GM19328 (cell line): ENCODE data around the gene SIPA1.

ENCODE experiments used
- ATAC-seq: cut with Tn5 transposase; IDR thresholded peaks from one replicate; pipeline ENCODE4 v1.9.1; 2021; ENCODE audit warnings: mild to moderate bottlenecking, moderate library complexity; ENCODE audit not compliant: unreplicated experiment

Gene SIPA1, protein sequence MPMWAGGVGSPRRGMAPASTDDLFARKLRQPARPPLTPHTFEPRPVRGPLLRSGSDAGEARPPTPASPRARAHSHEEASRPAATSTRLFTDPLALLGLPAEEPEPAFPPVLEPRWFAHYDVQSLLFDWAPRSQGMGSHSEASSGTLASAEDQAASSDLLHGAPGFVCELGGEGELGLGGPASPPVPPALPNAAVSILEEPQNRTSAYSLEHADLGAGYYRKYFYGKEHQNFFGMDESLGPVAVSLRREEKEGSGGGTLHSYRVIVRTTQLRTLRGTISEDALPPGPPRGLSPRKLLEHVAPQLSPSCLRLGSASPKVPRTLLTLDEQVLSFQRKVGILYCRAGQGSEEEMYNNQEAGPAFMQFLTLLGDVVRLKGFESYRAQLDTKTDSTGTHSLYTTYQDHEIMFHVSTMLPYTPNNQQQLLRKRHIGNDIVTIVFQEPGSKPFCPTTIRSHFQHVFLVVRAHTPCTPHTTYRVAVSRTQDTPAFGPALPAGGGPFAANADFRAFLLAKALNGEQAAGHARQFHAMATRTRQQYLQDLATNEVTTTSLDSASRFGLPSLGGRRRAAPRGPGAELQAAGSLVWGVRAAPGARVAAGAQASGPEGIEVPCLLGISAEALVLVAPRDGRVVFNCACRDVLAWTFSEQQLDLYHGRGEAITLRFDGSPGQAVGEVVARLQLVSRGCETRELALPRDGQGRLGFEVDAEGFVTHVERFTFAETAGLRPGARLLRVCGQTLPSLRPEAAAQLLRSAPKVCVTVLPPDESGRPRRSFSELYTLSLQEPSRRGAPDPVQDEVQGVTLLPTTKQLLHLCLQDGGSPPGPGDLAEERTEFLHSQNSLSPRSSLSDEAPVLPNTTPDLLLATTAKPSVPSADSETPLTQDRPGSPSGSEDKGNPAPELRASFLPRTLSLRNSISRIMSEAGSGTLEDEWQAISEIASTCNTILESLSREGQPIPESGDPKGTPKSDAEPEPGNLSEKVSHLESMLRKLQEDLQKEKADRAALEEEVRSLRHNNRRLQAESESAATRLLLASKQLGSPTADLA

DNA sequence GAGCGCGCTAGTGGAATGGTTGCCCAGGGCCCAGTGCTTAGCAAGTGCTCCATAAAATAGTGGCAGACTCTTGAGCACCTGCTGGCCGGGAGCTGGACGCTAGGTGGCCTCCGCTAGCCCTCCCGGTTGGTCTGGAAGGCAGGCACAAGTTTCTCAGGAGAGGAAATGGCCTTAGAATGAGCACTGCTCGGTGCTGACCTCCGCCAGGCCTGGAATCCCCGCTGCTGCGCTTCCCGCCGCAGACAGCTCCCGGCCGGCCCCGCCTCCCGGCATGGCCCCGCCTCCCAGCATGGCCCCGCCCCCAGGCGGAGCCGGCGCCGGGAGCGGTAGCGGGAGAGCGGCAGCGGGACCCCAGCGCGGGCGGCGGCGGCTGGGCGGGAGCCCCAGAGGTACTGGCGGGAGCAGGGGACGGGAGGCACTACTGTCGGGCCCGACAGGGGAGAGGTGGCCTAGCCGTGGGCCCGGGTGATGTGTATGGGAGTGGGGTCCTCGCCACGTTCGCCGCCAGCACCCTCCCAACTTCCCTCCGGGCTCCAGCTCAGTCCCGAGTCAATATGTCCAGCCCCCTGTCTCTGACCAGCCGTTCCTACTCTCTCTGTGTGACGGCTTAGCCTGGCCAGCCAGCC, at the start of gene SIPA1:
Gene SIPA1 (plus strand): TSS at position 308 of the 626 bp plus-strand sequence. CDS start 2,821 bp downstream, outside the sequence.
- peak; percentile 44 for ATAC-seq

DNA sequence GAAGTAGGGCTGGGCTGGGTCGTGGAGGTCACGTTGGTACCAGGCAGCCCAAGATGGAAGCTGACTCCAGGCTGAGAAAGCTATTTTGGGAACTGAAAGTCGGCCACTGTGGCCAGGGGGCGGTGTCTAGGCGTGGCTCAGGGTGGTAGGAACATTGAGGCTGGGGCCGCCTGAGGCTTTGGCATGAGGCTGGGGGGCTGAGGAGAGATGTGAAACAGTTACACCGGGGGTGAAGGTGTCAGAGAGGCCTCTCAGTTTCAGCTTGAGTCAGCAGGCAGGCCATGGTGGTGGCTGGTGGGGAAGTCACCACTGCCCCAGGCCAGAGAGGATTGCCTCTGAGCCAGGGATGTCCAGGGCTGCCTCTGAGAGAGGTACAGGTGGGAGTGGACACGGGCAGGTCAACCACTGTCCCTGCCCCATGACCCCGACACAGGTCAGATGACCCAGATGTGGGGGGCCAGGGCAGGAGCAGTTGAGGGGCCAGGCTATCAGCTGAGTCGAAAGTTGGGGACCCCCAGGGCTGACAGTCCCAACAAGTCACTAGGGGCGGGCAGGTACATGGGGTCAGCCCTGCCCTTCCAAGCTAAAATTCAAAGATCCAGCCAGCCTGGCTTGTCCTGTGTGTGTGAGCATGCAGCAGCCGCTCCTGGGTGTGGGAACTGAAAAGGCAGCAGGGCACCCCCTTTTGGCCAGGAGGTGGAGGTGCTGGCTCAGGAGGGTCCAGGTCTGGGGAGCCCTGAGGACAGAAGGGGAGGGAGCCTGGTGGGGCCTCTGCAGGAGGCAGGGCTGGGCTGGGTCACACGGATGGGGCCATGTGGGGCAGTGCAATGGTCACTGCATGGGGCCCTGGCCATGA, 49.5 kb upstream of the SIPA1 start:
- ATAC-seq = peak; percentile 65

DNA sequence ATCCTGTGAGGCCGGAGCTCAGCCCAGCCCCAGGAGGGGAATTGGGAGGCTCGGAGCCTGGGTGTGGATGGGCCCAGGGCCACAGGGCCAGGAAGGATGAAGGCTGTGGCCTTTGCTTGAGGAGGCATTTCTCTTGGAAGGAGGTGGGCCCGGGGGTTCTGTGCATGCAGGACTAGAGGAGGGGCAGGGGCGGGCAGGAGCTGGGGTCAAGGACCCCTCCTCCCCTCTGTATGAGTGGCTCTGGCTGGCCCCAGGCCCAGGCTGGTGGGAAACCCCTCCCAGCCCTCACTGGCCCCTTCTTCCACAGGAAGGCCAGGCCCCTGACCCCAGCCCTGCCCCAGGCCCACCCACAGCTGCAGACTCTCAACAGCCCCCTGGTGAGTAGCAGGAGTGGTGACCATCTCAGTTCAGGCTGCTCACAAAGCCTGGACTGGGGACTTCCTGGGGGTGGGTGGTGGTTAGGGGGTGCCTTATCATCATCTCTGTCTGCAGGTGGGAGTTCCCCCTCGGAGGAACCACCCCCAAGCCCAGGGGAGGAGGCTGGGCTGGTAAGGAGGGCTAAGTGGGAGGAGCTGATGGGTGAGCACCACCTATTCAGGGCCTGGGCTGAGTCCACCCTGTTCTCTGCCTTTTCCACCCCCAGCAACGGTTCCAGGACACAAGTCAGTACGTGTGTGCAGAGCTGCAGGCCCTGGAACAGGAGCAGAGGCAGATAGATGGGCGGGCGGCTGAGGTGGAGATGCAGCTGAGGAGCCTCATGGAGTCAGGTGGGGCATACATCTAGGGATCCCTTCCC, 48.3 kb upstream of the SIPA1 start:
- no peak for ATAC-seq

DNA sequence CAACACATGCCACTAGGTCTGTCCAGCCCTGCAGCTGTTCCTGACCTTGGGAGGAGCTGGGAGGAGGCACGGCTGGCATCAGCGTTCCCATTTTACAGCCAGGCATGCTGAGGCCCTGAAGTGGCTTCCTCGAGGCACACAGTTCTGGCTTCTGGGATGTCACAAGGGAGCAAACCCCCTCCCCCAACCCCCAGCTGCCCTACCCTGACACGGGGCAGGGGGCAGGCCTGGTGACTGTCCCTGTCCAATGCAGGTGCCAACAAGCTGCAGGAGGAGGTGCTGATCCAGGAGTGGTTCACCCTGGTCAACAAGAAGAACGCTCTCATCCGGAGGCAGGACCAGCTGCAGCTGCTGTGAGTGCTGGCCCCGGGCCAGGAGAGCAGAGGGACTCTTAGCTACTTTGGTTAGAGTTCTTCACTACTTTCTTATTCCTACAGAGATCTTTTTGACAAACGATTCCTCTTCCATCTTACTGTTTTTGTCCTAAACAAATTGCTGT, 47.6 kb upstream of the SIPA1 start:
- no peak for ATAC-seq

DNA sequence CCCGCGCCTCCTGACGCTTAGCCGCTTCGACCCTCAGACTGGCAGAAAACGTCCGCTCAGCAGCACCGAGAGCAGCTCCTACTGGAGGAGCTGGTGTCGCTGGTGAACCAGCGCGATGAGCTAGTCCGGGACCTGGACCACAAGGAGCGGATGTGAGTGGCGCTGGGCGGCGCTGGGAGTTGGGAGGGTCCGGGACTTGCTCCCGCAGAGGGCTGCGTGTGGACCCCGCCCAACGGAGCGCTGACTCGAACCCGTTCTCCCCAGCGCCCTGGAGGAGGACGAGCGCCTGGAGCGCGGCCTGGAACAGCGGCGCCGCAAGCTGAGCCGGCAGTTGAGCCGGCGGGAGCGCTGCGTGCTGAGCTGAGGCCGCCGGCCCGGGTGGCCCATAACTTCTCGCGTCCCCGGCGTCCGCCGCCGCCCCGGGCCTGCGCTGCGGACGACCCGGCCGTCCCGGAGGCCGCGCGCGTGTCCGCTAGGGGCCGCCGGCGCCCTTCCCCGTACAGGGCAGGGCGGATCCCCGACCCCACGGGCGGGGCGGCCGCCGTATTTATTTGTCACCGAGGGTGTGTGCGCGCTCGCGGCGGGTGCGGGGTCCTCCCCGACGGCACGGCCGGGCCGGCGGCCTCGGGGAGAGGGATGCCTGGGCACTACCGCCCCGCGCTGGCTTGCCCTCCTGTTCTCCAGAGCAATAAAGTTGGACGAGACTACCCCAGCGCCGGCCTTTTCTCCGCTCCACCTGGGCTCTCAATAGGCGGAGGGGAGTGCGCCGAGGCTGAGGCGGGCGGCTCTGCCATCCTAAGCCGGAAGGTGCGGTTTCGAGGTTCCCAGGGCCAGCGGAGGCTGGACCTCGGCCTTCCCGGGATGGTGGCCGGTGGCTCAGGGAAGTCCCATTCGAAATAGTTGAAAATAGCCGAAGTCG, 45.7 kb upstream of the SIPA1 start:
- no peak for ATAC-seq

DNA sequence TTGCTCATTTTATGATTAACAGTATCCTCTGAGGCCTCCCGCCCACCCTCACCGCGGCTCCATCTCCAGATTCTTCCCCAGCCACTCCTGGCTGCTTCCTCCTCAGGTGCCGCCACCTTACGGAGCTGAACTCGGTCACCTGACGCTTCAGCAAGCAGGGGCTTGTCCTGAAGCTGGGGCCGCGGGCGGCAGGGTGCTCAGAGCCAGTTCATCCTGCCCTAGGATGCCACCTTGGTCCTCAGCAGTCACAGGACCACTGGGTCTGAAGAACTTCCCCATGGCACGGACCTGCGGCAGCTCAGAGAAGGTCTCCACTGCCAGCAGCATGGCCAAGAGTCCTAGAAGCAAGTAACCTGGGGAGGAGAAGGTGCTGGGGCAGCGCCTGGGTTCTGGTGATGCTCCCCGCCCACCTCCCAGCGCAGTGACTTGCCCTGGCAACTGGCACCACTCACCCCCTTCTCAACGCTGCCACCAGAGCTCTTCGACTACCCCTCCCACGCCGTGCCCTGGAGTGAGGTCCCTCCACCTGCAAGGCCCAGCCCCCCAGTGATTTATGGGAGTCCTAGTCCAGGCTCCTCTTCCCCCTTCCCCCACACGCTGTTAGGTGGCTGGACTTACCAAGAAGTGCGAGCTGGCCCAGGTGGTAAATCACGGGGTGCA, 44.9 kb upstream of the SIPA1 start:
- no peak for ATAC-seq

DNA sequence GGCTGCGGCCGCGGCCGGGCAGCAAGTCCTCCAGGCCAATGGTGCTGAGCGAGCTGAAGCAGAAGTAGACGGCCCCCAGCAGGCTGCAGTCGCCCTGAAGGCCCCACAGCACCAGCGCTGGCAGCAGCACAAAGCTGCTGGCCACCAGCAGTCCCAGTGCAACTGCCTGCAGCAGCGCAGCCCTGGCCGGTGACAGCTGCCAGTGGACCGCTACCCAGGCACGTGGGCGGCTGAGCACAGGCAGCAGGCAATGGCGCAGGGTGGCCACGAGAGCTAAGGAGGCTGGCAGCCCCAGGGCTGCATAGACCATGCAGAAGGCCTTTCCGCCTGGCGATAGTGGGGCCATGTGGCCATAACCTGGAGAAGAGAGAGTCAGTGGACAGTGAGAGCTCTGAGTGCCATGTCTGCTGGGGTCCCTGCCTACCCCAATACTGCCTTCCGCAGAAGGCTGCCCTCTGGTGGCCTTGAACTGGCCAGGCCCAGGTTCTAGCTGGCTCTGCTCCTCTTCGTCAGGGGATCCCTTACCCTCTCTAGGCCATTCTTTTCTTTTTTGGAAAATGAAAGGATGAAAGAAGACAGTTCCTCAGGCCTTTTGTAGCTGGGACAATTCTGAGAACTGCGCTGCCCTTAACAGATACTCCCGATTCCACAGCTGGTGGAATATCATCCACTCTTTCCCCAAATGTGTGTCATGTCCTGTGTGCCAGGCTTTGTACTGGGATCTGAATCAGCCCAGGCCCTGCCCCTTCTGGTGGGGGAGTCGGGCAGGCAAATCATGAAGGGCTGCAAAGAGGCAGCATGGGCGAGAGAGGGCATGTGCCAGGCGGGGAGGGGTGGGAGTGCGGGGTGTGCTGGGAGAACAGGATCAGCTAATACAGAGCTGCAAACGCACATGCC, 44.1 kb upstream of the SIPA1 start:
- no peak for ATAC-seq

DNA sequence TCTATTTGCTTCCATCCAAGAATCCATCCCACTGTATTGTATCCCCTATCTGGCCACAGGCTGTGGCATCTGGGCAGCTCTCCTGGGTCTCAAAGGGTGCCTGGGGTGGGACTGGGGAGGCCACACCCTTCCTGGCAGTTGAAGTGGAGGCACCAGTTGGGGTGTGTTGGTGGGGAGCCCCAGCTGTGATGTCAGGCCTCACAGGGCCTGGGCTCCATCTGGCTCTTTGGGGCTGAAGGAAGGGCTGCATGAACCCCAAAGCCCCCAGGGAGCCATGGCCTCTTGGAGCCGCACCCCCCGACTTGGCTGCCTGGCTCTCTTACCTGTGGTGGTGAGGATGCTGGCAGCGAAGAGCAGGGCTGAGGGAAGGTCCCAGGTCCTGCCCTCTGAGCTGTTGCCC, 42.8 kb upstream of the SIPA1 start:
- ATAC-seq = no peak

DNA sequence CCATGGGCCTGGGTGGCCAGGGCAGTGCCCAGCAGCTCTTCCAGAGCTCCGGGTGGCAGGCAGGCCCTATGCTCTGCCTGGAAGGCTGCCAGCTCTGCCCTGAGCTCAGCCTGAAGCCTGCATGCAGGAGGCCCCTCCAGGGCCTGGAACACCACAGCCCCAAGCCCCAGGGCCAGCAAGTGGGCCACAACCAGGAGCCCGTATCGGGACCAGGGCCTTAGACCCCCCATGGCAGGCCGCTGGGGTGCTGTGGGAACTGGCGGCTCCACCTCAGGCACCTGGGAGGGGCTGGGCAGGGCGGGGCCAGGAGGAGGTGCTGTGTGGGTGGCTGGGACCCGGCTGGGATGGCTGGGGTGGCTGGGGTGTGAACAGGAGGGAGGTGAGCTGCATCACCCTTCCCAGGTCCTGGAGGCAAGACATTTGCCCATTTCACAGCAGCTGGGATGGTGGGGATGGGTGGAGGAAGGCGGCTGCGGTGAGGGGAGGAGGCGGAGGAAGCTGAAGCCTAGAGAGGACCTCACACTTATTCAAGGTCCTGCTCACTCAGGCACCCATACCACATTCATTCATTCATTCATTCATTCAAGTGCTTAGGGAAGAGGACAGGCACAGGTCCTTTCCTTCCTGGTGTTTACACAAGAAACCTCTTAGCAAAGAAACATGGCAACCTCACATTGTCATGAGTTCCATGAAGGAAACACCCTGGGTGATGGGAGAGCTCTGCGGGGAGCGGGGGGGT, 42.2 kb upstream of the SIPA1 start, which contains the start of gene KCNK7:
Gene KCNK7 (minus strand): TSS at position 258 of the 739 bp plus-strand sequence. CDS start 28 bp downstream, at position 230.
- ATAC-seq = no peak

DNA sequence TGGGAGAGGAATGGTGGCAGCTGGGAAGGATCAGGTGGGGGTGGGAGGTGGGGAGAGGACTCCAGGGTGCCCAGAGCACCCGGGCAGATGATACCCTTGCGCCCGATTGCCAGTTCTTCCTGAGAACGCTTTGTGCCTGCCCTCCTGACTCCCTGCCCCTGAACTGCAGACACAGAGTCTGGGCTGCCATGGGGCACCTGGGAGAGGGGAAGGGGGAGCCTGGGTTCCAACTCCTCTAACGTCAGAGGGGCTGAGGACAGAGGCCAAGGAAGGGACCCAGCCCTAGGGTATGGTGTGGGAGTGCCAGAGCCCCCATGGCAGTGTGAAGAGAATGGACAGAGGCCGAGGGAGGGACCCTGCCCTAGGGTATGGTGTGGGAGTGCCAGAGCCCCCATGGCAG, 41.4 kb upstream of the SIPA1 start:
- ATAC-seq = no peak

DNA sequence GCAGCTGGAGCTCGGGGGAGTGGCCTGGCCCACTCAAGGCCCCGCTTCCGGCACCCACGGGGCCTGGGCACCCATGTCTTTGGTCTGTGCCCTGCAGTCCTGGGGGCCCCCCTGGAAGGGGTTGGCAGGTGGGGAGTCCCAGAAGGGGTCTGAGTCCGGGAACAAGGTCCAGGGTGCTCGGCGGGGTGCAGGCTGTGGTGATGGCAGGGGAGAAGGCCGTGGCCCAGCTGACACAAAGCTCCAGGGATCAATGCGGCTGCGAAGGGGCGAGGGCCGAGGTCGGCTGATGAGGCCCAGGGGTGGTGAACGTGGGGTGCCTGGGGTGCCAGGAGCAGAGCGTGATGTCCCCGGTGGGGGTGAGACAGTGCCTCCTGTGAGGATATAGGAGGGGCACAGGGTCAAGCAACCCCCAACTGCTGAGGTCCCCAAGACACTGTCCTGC, 39.6 kb upstream of the SIPA1 start:
- no peak for ATAC-seq

DNA sequence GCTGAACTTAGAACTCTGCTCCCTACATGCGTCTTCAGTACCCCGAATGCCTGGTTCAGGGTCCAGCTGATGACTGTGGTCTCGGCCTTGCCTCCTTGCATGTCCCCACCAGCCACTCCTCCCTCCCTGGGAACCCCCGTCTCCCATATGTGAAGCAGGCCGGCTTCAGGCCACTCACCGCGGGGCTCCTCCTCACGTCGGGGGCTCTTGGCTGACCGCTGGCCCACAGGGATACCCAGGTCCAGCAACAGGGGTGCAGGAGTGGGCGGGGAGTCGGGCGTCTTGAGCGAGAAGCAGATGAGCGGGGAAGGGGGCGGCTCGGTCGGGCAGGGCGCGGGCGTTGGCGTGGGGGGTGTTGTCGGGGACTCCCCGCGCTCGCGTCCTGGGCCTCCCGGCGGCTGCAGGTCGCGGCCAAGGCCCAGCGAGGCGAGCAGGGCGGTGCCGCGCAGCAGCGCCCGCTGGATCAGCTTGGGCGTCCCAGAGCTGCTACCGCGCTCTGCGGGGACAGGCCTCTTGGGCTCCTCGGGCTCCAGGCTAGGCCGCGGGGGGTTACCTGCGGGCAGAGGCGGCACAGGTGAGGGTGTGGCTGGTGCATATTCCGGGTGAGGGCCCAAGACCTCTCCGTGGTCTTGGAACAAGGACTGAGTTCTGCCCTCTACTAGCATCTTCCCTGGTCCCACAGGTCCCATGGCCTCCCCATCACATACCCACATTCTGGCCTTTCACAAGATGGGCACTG, 38.5 kb upstream of the SIPA1 start:
- ATAC-seq = no peak

DNA sequence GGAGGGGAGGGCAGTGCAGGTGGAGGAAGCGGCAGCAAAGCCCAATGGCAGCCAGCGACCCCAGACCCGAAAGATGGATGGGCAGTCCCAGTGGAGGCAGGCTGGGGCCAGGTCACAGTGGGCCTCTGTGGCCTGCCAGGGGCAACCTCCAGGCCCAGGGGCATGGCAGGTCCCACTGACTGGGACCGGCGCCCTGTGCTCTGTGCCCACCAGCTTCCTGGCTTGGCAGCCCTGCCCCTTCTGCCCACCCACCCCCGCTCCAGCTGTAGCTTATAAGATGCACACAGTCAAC, 38.0 kb upstream of the SIPA1 start:
- ATAC-seq = no peak

DNA sequence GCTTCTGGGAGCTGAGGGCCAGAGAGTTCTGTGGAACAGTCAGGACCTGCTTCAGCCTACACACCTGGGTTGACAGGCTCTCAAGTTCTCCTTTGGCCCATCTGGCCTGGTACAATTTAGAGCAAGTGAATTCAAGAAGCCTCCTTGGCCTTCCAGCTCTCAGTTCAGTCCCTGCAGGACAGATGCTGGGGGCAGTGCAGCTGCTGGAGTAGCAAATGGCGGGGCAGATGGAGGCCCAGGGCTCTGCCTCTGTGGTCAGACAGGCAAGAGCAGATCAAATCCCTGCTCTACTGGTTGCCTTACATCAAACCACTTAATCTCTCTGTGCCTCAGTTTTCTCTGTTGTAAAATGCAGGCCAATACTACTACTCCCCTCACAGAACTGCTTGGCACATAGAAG, 33.6 kb upstream of the SIPA1 start:
- ATAC-seq = no peak

DNA sequence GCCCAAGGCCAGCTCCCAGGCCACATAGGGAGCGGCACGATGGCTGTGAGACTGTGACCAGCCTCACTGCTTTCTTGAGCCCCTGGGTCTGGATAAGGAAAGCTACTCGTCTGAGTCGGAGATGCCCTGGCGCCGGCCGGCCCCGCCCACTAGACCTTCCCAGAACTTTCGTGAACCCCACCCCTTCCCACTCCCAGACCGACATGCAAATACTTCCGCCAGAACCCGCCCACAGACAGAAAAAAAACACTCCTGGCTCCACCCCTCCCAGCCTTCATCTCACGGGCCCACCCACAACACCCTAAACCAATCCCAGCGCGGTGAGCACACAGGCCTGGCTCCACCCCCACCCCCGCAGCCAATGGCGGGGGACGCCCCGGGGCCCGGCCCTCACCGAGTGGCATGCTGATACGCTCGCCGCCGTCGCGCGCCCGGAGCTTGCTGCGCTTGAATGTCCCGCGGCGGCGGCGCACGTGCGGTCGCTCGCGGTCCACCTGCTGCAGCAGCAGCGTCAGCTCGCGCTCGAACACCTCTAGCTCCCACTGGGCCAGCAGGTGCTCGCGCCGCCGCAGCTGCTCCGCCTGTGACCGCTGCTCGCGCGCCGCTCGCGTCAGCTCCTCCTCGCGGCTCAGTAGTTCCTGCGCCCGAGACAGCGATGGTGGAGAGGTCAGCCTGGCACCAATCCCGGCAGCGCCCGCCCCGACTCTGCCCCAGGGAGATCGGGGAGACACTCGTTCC, 30.9 kb upstream of the SIPA1 start:
- ATAC-seq = no peak
